K562 (cell line): Measurements from ENCODE around the gene FLII. TPM values are rescaled to one million over a fixed set of nuclear protein-coding genes. Genes with fewer than 3 reads are reported as not detected.

Source experiments
- ATAC-seq: fragments of 200-7000 bp; cut with Tn5 transposase; 3 replicates; pipeline ENCODE4 v1.9.1; 2020; ENCODE audit warnings: moderate library complexity
- BruUV-seq: library from RNA; stranded (reverse); fragments of 400-500 nt; replicated peaks from 2 replicates; lab custom pipeline; 2021; lab: Mats Ljungman, UMichigan
- CTCF ChIA-PET: fragments of 300-600 bp; formaldehyde crosslinking; extraction: SDS; loops from one replicate; lab custom pipeline; 2021; ENCODE audit warnings: low intra/inter-chr PET ratio; lab: Yijun Ruan, JAX
- POLR2A ChIA-PET: fragments of 300-600, 350-650 bp; sonication (Branson Sonifier 250); formaldehyde crosslinking; extraction: SDS; loops from one replicate; lab custom pipeline; 2021; ENCODE audit warnings: antibody characterized with exemption, inconsistent platforms; lab: Yijun Ruan, JAX
- DNase-seq, 4 experiments: peaks; one replicate each; pipeline versions ENCODE4 v3.0.0 to v3.0.0-alpha.2; 2011 to 2018; ENCODE audit warnings: low spot score in 3 of 4, mixed read lengths in 3 of 4; ENCODE audit errors: extremely low read depth in 1 of 4
- FAIRE-seq: peaks from 2 replicates; lab custom pipeline; 2011; peaks lifted over from hg19 to GRCh38; lab: Jason Lieb, UNC
- H2AFZ ChIP-seq: 2 replicates; pipeline ENCODE4 v1.6.0; 2011; ENCODE audit warnings: low read depth, low read length, control low read depth, inconsistent platforms
- H3K27ac ChIP-seq: fragments of 200-600 bp; 3 replicates; pipeline ENCODE4 v1.8.0; 2011; ENCODE audit warnings: low read depth, mild to moderate bottlenecking, control low read depth, inconsistent platforms, low read length, moderate library complexity, mixed read lengths; ENCODE audit errors: extremely low read depth
- H3K27me3 ChIP-seq, 2 experiments: fragments of 300-600 bp in 1 of 2; 2 replicates in 1 of 2; 3 replicates in 1 of 2; pipeline versions ENCODE4 v1.6.0 to v1.8.0; 2011; ENCODE audit warnings: inconsistent platforms in 2 of 2, low read length in 2 of 2, mild to moderate bottlenecking in 1 of 2, mixed read lengths in 1 of 2, moderate library complexity in 1 of 2; ENCODE audit not compliant: control insufficient read depth in 2 of 2, insufficient read depth in 2 of 2
- H3K36me3 ChIP-seq: fragments of 300-600 bp; 3 replicates; pipeline ENCODE4 v1.8.0; 2011; ENCODE audit warnings: mild to moderate bottlenecking, low read length, inconsistent platforms; ENCODE audit not compliant: control insufficient read depth, insufficient read depth
- H3K4me1 ChIP-seq, 2 experiments: fragments of 200-600 bp in 1 of 2; replicated peaks in 1 of 2; 2 replicates in 1 of 2; 3 replicates in 1 of 2; pipeline versions ENCODE4 v1.5.1 to v1.8.0; 2011; ENCODE audit warnings: inconsistent platforms in 2 of 2, low read length in 2 of 2, mild to moderate bottlenecking in 1 of 2, mixed read lengths in 1 of 2, moderate library complexity in 1 of 2; ENCODE audit not compliant: control insufficient read depth in 2 of 2, insufficient read depth in 2 of 2
- H3K4me2 ChIP-seq: 2 replicates; pipeline ENCODE4 v1.6.1; 2011; ENCODE audit warnings: low read length, control low read depth, inconsistent platforms, mixed read lengths; ENCODE audit not compliant: insufficient read depth
- H3K4me3 ChIP-seq: fragments of 200-600 bp; sonication (generic), shearing (Covaris generic); 2 replicates; pipeline ENCODE4 v1.5.1; 2016; ENCODE audit warnings: control low read depth, inconsistent platforms
- H3K79me2 ChIP-seq: fragments of 200-600 bp; 3 replicates; pipeline ENCODE4 v1.8.0; 2011; ENCODE audit warnings: low read length, inconsistent platforms; ENCODE audit not compliant: control insufficient read depth, insufficient read depth
- H3K9ac ChIP-seq, 2 experiments: 2 replicates each; pipeline versions ENCODE4 v1.6.0 to v1.6.1; 2011; ENCODE audit warnings: low read depth in 2 of 2, low read length in 2 of 2, control low read depth in 1 of 2, inconsistent platforms in 1 of 2, mild to moderate bottlenecking in 1 of 2, mixed read lengths in 1 of 2; ENCODE audit not compliant: insufficient read depth in 1 of 2
- H3K9me1 ChIP-seq: one replicate; pipeline ENCODE4 v1.6.0; 2011; ENCODE audit warnings: inconsistent platforms, mild to moderate bottlenecking, low read length, moderate library complexity; ENCODE audit not compliant: control insufficient read depth, insufficient read depth
- H3K9me3 ChIP-seq: replicated peaks from 2 replicates; pipeline ENCODE4 v1.5.1; 2011; ENCODE audit warnings: low read depth, low read length, inconsistent platforms; ENCODE audit not compliant: control insufficient read depth, insufficient read depth
- H4K20me1 ChIP-seq: replicated peaks from 2 replicates; pipeline ENCODE4 v1.6.1; 2011; ENCODE audit warnings: low read length, inconsistent platforms, mixed read lengths; ENCODE audit not compliant: control insufficient read depth, insufficient read depth
- CHCHD3 ChIP-seq: fragments of 250-450 bp; sonication (Bioruptor Pico); IDR thresholded peaks from 2 replicates; pipeline ENCODE4 v2.1.2; 2022; ENCODE audit warnings: mild to moderate bottlenecking
- HDAC2 ChIP-seq: fragments of 450-650 bp; IDR thresholded peaks from 2 replicates; pipeline ENCODE4 v1.6.1; 2016; ENCODE audit warnings: mild to moderate bottlenecking
- HDAC6 ChIP-seq: IDR thresholded peaks from 2 replicates; pipeline ENCODE4 v1.6.1; 2012; ENCODE audit warnings: low read depth, mild to moderate bottlenecking, control low read depth, inconsistent platforms, low read length, moderate library complexity
- ZNF121 ChIP-seq: sonication (generic); formaldehyde crosslinking; conservative IDR thresholded peaks from 2 replicates; pipeline ENCODE4 v1.8.0; 2022; ENCODE audit warnings: missing genetic modification reagents
- ZNF146 ChIP-seq: IDR thresholded peaks from one replicate; pipeline ENCODE4 v1.6.1; 2018; ENCODE audit warnings: missing compliant biosample characterization; ENCODE audit not compliant: unreplicated experiment
- ZNF311 ChIP-seq: fragments of 250-450 bp; sonication (Bioruptor Pico); IDR thresholded peaks from 2 replicates; pipeline ENCODE4 v1.4.0; 2020; ENCODE audit warnings: mild to moderate bottlenecking, moderate library complexity
- ZNF324 ChIP-seq: fragments of 250-450 bp; sonication (Bioruptor Pico); IDR thresholded peaks from 2 replicates; pipeline ENCODE4 v1.4.0; 2020; ENCODE audit warnings: mild to moderate bottlenecking
- ZNF696 ChIP-seq: fragments of 250-450 bp; sonication (Bioruptor Pico); conservative IDR thresholded peaks from 2 replicates; pipeline ENCODE4 v1.4.0; 2020; ENCODE audit warnings: mild to moderate bottlenecking, moderate library complexity
- WGBS: fragments of 100-300 bp; shearing (Covaris generic); methylation state at CpG from one replicate; pipeline ENCODE4 v1.1.6; 2016; ENCODE audit warnings: low coverage, mixed read lengths; ENCODE audit not compliant: insufficient coverage; ENCODE audit errors: missing lambda C conversion rate; 5-methylcytosine and 5-hydroxymethylcytosine counted together
- in situ Hi-C: fragments of 300-500 bp; cut with MboI; formaldehyde crosslinking; loops from 4 replicates; pipeline ENCODE4 v1.15.0; 2018; ENCODE audit warnings: inconsistent platforms, mixed read lengths
- intact Hi-C: fragments of 100-400 bp; cut with micrococcal nuclease; formaldehyde crosslinking; loops from 2 replicates; pipeline ENCODE4 v1.14.2; 2022
- polyA plus RNA-seq, 8 experiments: library from polyadenylated mRNA; depleted of rRNA in 4 of 8; stranded (reverse) in 5 of 8; unstranded in 3 of 8; fragments of >200 nt; fragmentation: Nextera tagmentation in 2 of 8; fragmentation: Illumina TruSeq in 1 of 8; extraction: Ambion mirVana in 2 of 8; extraction: Trizol in 1 of 8; gene quantifications; 2 replicates each; pipeline versions ENCODE4 v1.2.1 to v1.2.3, GENCODE V29; 2011 to 2014; ENCODE audit warnings: inconsistent platforms in 1 of 8, missing spikeins in 1 of 8
- total RNA-seq, 7 experiments: library from RNA; depleted of rRNA in 6 of 7; stranded (reverse); fragments of >200 nt in 6 of 7; fragmentation: Illumina TruSeq in 2 of 7; extraction: Trizol in 2 of 7; gene quantifications; 2 replicates each; pipeline versions ENCODE4 v1.2.1 to v1.2.3, GENCODE V29; 2011 to 2021; ENCODE audit warnings: low replicate concordance in 1 of 7
- TF ChIP-seq, protein P1 (sequence below): fragments of 250-450 bp; sonication (Bioruptor Pico); IDR thresholded peaks from 2 replicates; pipeline ENCODE4 v1.4.0; 2020; ENCODE audit warnings: borderline replicate concordance

FLII gene
- total and polyA plus RNA-seq, 9 of the 15 experiments (the other 6 are each of a cell fraction or from before 2014, with no cell fraction given) = 11.7 to 126 (median 82.5) TPM

- CTCF ChIA-PET = no interaction called here
- POLR2A ChIA-PET = interaction anchor here (0.7 to 1.0 kb wide), 3 partner anchors 9 to 44 kb away, joined by 3 to 5 read pairs (median 3); no protein-coding TSS in a partner anchor
- no peak overlapping the region for H3K4me3 ChIP-seq
Measured at GRCh38 chr17:18262111-18262510, 3.6 kb upstream of the FLII start.

More at GRCh38 chr17:18262111-18262510, 3.6 kb upstream of the FLII start:
- H3K27me3 ChIP-seq = no peaks in the 10 kb centered on the region
- H3K36me3 ChIP-seq = peaks cover 8% of the 10 kb centered on the region; the same call in 2 of the 3 replicates
- ATAC-seq = no peak
- no peak overlapping the region for H3K4me2 ChIP-seq
- intact Hi-C loops (no loop called here), in situ Hi-C loops (no loop called here)
- peaks cover 18 to 59% of the 10 kb centered on the region in 2 experiments; a peak in 4 of 5 replicates for H3K4me1 ChIP-seq
- no peak for DNase-seq
- H3K9me1 ChIP-seq = no peaks in the 10 kb centered on the region
- H3K9ac ChIP-seq = 0 out of 4 replicates have a peak overlapping the region, but pooled peaks of 1 of the 2 experiments have one; percentile 35
- no peaks in the 10 kb centered on the region for H3K9me3 ChIP-seq
- FAIRE-seq = no peak
- 90% methylated on average over 2 of the region's 2 CpGs for WGBS
- peaks cover 20% of the 10 kb centered on the region for H3K79me2 ChIP-seq
- H2AFZ ChIP-seq = no peak overlapping the region
- BruUV-seq = no TSS peak
- no peak overlapping the region for H3K27ac ChIP-seq
- TF ChIP-seq ZNF696 (CRISPR knock-in tag) (no peak), ZNF324 (CRISPR knock-in tag) (no peak), HDAC2 (no peak), ZNF311 (CRISPR knock-in tag) (no peak), ZNF146 (CRISPR knock-in tag) (no peak), ZNF121 (CRISPR knock-in tag) (no peak), HDAC6 (no peak), CHCHD3 (CRISPR knock-in tag) (no peak)
- TF ChIP-seq, protein P1, sequence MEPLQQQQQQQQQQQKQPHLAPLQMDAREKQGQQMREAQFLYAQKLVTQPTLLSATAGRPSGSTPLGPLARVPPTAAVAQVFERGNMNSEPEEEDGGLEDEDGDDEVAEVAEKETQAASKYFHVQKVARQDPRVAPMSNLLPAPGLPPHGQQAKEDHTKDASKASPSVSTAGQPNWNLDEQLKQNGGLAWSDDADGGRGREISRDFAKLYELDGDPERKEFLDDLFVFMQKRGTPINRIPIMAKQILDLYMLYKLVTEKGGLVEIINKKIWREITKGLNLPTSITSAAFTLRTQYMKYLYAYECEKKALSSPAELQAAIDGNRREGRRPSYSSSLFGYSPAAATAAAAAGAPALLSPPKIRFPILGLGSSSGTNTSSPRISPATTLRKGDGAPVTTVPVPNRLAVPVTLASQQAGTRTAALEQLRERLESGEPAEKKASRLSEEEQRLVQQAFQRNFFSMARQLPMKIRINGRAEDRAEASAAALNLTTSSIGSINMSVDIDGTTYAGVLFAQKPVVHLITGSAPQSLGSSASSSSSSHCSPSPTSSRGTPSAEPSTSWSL (CRISPR knock-in tag) = no peak
- H4K20me1 ChIP-seq = no peaks in the 10 kb centered on the region
